KG1 (cell line): ENCODE measurements around the gene CNOT6.
"Not testable (repeated sequence)": the region's sequence is repeated elsewhere in the genome, so short reads cannot be mapped to it uniquely, and the experiment has no call there.

Source experiments
- DNase-seq: peaks from one replicate; lab custom pipeline; 2025; lab: John Stamatoyannopoulos, UW

CNOT6 gene

GRCh38 chr5:180470966-180471582 lies 23.1 kb upstream of the CNOT6 start:
- peak; percentile 11 for DNase-seq

- no peak for DNase-seq
Observed at GRCh38 chr5:180471866-180472265, 22.3 kb upstream of the CNOT6 start.

GRCh38 chr5:180472269-180472668 lies 21.9 kb upstream of the CNOT6 start:
- no peak for DNase-seq

- not testable (repeated sequence) for DNase-seq
Observed at GRCh38 chr5:180473386-180473785, 20.8 kb upstream of the CNOT6 start.

GRCh38 chr5:180474569-180474968 lies 19.6 kb upstream of the CNOT6 start:
- DNase-seq, result no peak

GRCh38 chr5:180475969-180476524 lies 18.1 kb upstream of the CNOT6 start:
- DNase-seq, result not testable (repeated sequence)

GRCh38 chr5:180484813-180485212 lies 9.4 kb upstream of the CNOT6 start:
- DNase-seq, result no peak

- no peak for DNase-seq
Observed at GRCh38 chr5:180486636-180487149, 7.5 kb upstream of the CNOT6 start.

GRCh38 chr5:180487556-180487955 lies 6.6 kb upstream of the CNOT6 start:
- DNase-seq, result no peak

- no peak for DNase-seq
Observed at GRCh38 chr5:180491496-180491895, 2.7 kb upstream of the CNOT6 start.

GRCh38 chr5:180492226-180492903 lies 1.8 kb upstream of the CNOT6 start:
- no peak for DNase-seq

- no peak for DNase-seq
Observed at GRCh38 chr5:180494510-180495181, 467 bp downstream of the CNOT6 start.

- no peak for DNase-seq
Observed at GRCh38 chr5:180495292-180495691, 1.1 kb downstream of the CNOT6 start.

- no peak for DNase-seq
Observed at GRCh38 chr5:180495991-180496741, 2.0 kb downstream of the CNOT6 start.

GRCh38 chr5:180496806-180497205 lies 2.6 kb downstream of the CNOT6 start:
- not testable (repeated sequence) for DNase-seq

- not testable (repeated sequence) for DNase-seq
Observed at GRCh38 chr5:180497865-180498264, 3.7 kb downstream of the CNOT6 start.

GRCh38 chr5:180498378-180498777 lies 4.2 kb downstream of the CNOT6 start:
- no peak for DNase-seq

GRCh38 chr5:180499684-180500083 lies 5.5 kb downstream of the CNOT6 start:
- DNase-seq, result no peak

GRCh38 chr5:180500300-180500699 lies 6.1 kb downstream of the CNOT6 start:
- DNase-seq, result not testable (repeated sequence)

- no peak for DNase-seq
Observed at GRCh38 chr5:180507661-180508060, 13.5 kb downstream of the CNOT6 start.

- DNase-seq, result no peak
Observed at GRCh38 chr5:180515294-180515693, 21.1 kb downstream of the CNOT6 start.

GRCh38 chr5:180515974-180516373 lies 21.8 kb downstream of the CNOT6 start:
- DNase-seq, result not testable (repeated sequence)
